H1 (cell line): Measurements from ENCODE around the gene NTNG2. TPM values are rescaled to one million over a fixed set of nuclear protein-coding genes. Genes with fewer than 3 reads are reported as not detected.

Source experiments
- CTCF ChIA-PET: fragments of 300-600 bp; sonication (Branson Sonifier 250); formaldehyde crosslinking; loops from one replicate; lab custom pipeline; 2021; ENCODE audit not compliant: partially characterized antibody; lab: Charles Lee
- POLR2A ChIA-PET: fragments of 300-600 bp; sonication (Branson Sonifier 250); formaldehyde crosslinking; loops from one replicate; lab custom pipeline; 2021; ENCODE audit warnings: inconsistent platforms; ENCODE audit not compliant: partially characterized antibody; lab: Charles Lee
- DNase-seq, 2 experiments: peaks; one replicate each; pipeline versions ENCODE4 v3.0.0 to v3.0.0-alpha.2; 2010 to 2022; ENCODE audit warnings: low spot score in 2 of 2, low read depth in 1 of 2, mixed read lengths in 1 of 2
- FAIRE-seq: peaks from 2 replicates; lab custom pipeline; 2011; peaks lifted over from hg19 to GRCh38; lab: Jason Lieb, UNC
- H2AFZ ChIP-seq: 2 replicates; pipeline ENCODE4 v1.8.1; 2012; ENCODE audit warnings: low read length, inconsistent platforms
- H2AK5ac ChIP-seq: 2 replicates; pipeline ENCODE4 v1.6.1; 2013; ENCODE audit warnings: low read depth, low read length
- H2BK120ac ChIP-seq: replicated peaks from 2 replicates; pipeline ENCODE3; 2013; ENCODE audit warnings: low read depth, low read length, inconsistent platforms
- H2BK12ac ChIP-seq: 2 replicates; pipeline ENCODE4 v1.6.1; 2013; ENCODE audit warnings: low read depth, low read length
- H2BK15ac ChIP-seq: 2 replicates; pipeline ENCODE4 v1.6.1; 2013; ENCODE audit warnings: low read length
- H2BK20ac ChIP-seq: 2 replicates; pipeline ENCODE4 v1.6.1; 2013; ENCODE audit warnings: low read length
- H2BK5ac ChIP-seq: 2 replicates; pipeline ENCODE4 v1.6.1; 2013; ENCODE audit warnings: low read depth, low read length
- H3K14ac ChIP-seq: 2 replicates; pipeline ENCODE4 v1.6.1; 2013; ENCODE audit warnings: inconsistent platforms; ENCODE audit not compliant: insufficient read length
- H3K18ac ChIP-seq: 2 replicates; pipeline ENCODE4 v1.6.1; 2013; ENCODE audit warnings: low read length; ENCODE audit errors: extremely low read depth
- H3K23ac ChIP-seq: 2 replicates; pipeline ENCODE4 v1.6.1; 2013; ENCODE audit warnings: inconsistent platforms; ENCODE audit not compliant: insufficient read length
- H3K23me2 ChIP-seq: 2 replicates; pipeline ENCODE4 v1.6.1; 2013; ENCODE audit warnings: low read depth, low read length
- H3K27ac ChIP-seq: 2 replicates; pipeline ENCODE4 v1.6.1; 2011; ENCODE audit warnings: low read depth, low read length, inconsistent platforms
- H3K27me3 ChIP-seq, 4 experiments: replicated peaks in 1 of 4; 1 replicate in 1 of 4; 2 replicates in 3 of 4; pipeline versions ENCODE4 v1.6.1 to v1.8.1; 2011 to 2013; ENCODE audit warnings: low read length in 3 of 4, mild to moderate bottlenecking in 3 of 4, inconsistent platforms in 2 of 4, mixed read lengths in 2 of 4, moderate library complexity in 1 of 4; ENCODE audit not compliant: control insufficient read depth in 3 of 4, insufficient read depth in 3 of 4; ENCODE audit errors: extremely low read depth in 1 of 4
- H3K36me3 ChIP-seq, 4 experiments: 2 replicates each; pipeline versions ENCODE4 v1.6.1 to v1.8.1; 2011 to 2013; ENCODE audit warnings: mild to moderate bottlenecking in 4 of 4, low read length in 3 of 4, moderate library complexity in 2 of 4, control low read depth in 1 of 4, inconsistent platforms in 1 of 4; ENCODE audit not compliant: insufficient read depth in 4 of 4, control insufficient read depth in 2 of 4
- H3K4ac ChIP-seq: replicated peaks from 2 replicates; pipeline ENCODE3; 2013; ENCODE audit warnings: low read length, low read depth, mixed read lengths, inconsistent platforms; ENCODE audit not compliant: insufficient read length
- H3K4me1 ChIP-seq, 4 experiments: replicated peaks in 1 of 4; 1 replicate in 1 of 4; 2 replicates in 3 of 4; pipeline versions ENCODE4 v1.6.1 to v1.8.1; 2011 to 2013; ENCODE audit warnings: low read length in 3 of 4, inconsistent platforms in 2 of 4, mixed read lengths in 1 of 4; ENCODE audit not compliant: insufficient read depth in 4 of 4, control insufficient read depth in 3 of 4
- H3K4me2 ChIP-seq, 2 experiments: 2 replicates each; pipeline versions ENCODE4 v1.6.1 to v1.8.1; 2011 to 2013; ENCODE audit warnings: low read depth in 2 of 2, low read length in 2 of 2, control low read depth in 1 of 2, inconsistent platforms in 1 of 2, mild to moderate bottlenecking in 1 of 2; ENCODE audit not compliant: insufficient read depth in 1 of 2
- H3K4me3 ChIP-seq, 4 experiments: fragments of 200-600, 300-600 bp in 1 of 4; sonication (generic), shearing (Covaris generic), sonication (Bioruptor Twin) in 1 of 4; 2 replicates each; pipeline versions ENCODE4 v1.5.1 to v1.8.1; 2011 to 2016; ENCODE audit warnings: low read length in 4 of 4, low read depth in 3 of 4, control low read depth in 2 of 4, inconsistent platforms in 2 of 4, mild to moderate bottlenecking in 2 of 4, mixed read lengths in 1 of 4, moderate library complexity in 1 of 4; ENCODE audit not compliant: insufficient read depth in 2 of 4; ENCODE audit errors: extremely low read depth in 1 of 4
- H3K56ac ChIP-seq: replicated peaks from 2 replicates; pipeline ENCODE3; 2013; ENCODE audit warnings: low read depth, mild to moderate bottlenecking, mixed read lengths, low read length, inconsistent platforms; ENCODE audit not compliant: insufficient read length
- H3K79me1 ChIP-seq: 2 replicates; pipeline ENCODE4 v1.6.1; 2013; ENCODE audit warnings: low read depth, low read length, control low read depth
- H3K79me2 ChIP-seq, 2 experiments: 2 replicates each; pipeline versions ENCODE4 v1.6.1 to v1.8.1; 2012 to 2013; ENCODE audit warnings: low read length in 2 of 2, mild to moderate bottlenecking in 2 of 2, inconsistent platforms in 1 of 2; ENCODE audit not compliant: insufficient read depth in 2 of 2, control insufficient read depth in 1 of 2
- H3K9ac ChIP-seq, 4 experiments: replicated peaks in 1 of 4; 1 replicate in 1 of 4; 2 replicates in 3 of 4; pipeline versions ENCODE4 v1.6.1 to v1.8.1; 2011 to 2013; ENCODE audit warnings: low read depth in 3 of 4, low read length in 3 of 4, control low read depth in 2 of 4, mild to moderate bottlenecking in 2 of 4, moderate library complexity in 2 of 4, inconsistent platforms in 1 of 4; ENCODE audit errors: extremely low read depth in 1 of 4
- H3K9me3 ChIP-seq, 2 experiments: 2 replicates each; pipeline versions ENCODE4 v1.6.1 to v1.8.1; 2012 to 2013; ENCODE audit warnings: mild to moderate bottlenecking in 2 of 2, moderate library complexity in 2 of 2, control low read depth in 1 of 2, inconsistent platforms in 1 of 2, low read depth in 1 of 2, low read length in 1 of 2, mixed read lengths in 1 of 2; ENCODE audit not compliant: insufficient read depth in 2 of 2
- H4K20me1 ChIP-seq, 2 experiments: replicated peaks in 1 of 2; 2 replicates each; pipeline versions ENCODE3 to v1.8.1; 2011 to 2013; ENCODE audit warnings: inconsistent platforms in 2 of 2, low read length in 2 of 2, mild to moderate bottlenecking in 1 of 2; ENCODE audit not compliant: insufficient read depth in 2 of 2, control insufficient read depth in 1 of 2
- H4K5ac ChIP-seq: 2 replicates; pipeline ENCODE4 v1.6.1; 2013; ENCODE audit warnings: low read length, low read depth, mixed read lengths, inconsistent platforms; ENCODE audit not compliant: insufficient read length
- H4K8ac ChIP-seq: 2 replicates; pipeline ENCODE4 v1.8.0; 2013; ENCODE audit warnings: mild to moderate bottlenecking, moderate library complexity, low read length, inconsistent platforms; ENCODE audit not compliant: insufficient read depth; ENCODE audit errors: extremely low read depth
- H4K91ac ChIP-seq: replicated peaks from 2 replicates; pipeline ENCODE3; 2013; ENCODE audit warnings: low read length, mixed read lengths, inconsistent platforms; ENCODE audit not compliant: insufficient read length
- ATF3 ChIP-seq: IDR thresholded peaks from 2 replicates; pipeline ENCODE4 v1.6.1; 2011; ENCODE audit warnings: low read depth, mild to moderate bottlenecking, low read length; ENCODE audit not compliant: insufficient read depth
- BRCA1 ChIP-seq: IDR thresholded peaks from 2 replicates; pipeline ENCODE4 v1.6.1; 2012; ENCODE audit warnings: low read depth, low read length, improper control_type of control experiment
- CBX5 ChIP-seq: fragments of 300-800, 300-1000 bp; sonication (generic); IDR thresholded peaks from 2 replicates; pipeline ENCODE4 v1.7.1; 2016; ENCODE audit warnings: antibody characterized with exemption, low read length, low read depth
- CEBPB ChIP-seq: IDR thresholded peaks from 2 replicates; pipeline ENCODE4 v1.6.1; 2012; ENCODE audit warnings: low read depth, low read length
- EP300 ChIP-seq, 2 experiments: IDR thresholded peaks; 1 replicate in 1 of 2; 2 replicates in 1 of 2; pipeline ENCODE4 v1.6.1; 2011 to 2012; ENCODE audit warnings: low read depth in 2 of 2, low read length in 2 of 2, mild to moderate bottlenecking in 2 of 2, borderline replicate concordance in 1 of 2, inconsistent platforms in 1 of 2, moderate library complexity in 1 of 2
- FOSL1 ChIP-seq: IDR thresholded peaks from 2 replicates; pipeline ENCODE4 v1.6.1; 2011; ENCODE audit warnings: mild to moderate bottlenecking, low read depth, low read length, moderate library complexity; ENCODE audit not compliant: insufficient read depth
- GTF2F1 ChIP-seq: IDR thresholded peaks from 2 replicates; pipeline ENCODE4 v1.6.1; 2012; ENCODE audit warnings: low read depth, low read length, improper control_type of control experiment, borderline replicate concordance
- HDAC2 ChIP-seq, 2 experiments: fragments of 300-600 bp in 1 of 2; sonication (generic) in 1 of 2; IDR thresholded peaks; 2 replicates each; pipeline ENCODE4 v1.6.1; 2011 to 2012; ENCODE audit warnings: low read depth in 2 of 2, low read length in 2 of 2, mild to moderate bottlenecking in 2 of 2, moderate library complexity in 2 of 2, borderline replicate concordance in 1 of 2, inconsistent platforms in 1 of 2
- KDM1A ChIP-seq: fragments of 200-600, 300-600 bp; sonication (generic); IDR thresholded peaks from 2 replicates; pipeline ENCODE4 v1.7.1; 2016; ENCODE audit warnings: mild to moderate bottlenecking, low read length, borderline replicate concordance
- MAFK ChIP-seq: IDR thresholded peaks from 2 replicates; pipeline ENCODE4 v1.6.1; 2012; ENCODE audit warnings: low read depth, mild to moderate bottlenecking, improper control_type of control experiment, low read length
- SUZ12 ChIP-seq: fragments of 200-600 bp; sonication (generic); IDR thresholded peaks from 2 replicates; pipeline ENCODE4 v1.6.1; 2012; ENCODE audit warnings: mild to moderate bottlenecking, inconsistent platforms, low read length, moderate library complexity, mixed read lengths
- ZNF274 ChIP-seq: IDR thresholded peaks from 2 replicates; pipeline ENCODE4 v1.7.0; 2012; ENCODE audit warnings: low read length, borderline replicate concordance; ENCODE audit errors: extremely low read depth
- WGBS, 2 experiments: shearing (Covaris generic) in 1 of 2; methylation state at CpG; one replicate each; pipeline versions ENCODE4 v1.1.6 to v1.1.7; 2013 to 2015; ENCODE audit warnings: low lambda C conversion rate in 2 of 2, mixed read lengths in 2 of 2, inconsistent platforms in 1 of 2, low coverage in 1 of 2, missing lambda C conversion rate in 1 of 2; ENCODE audit not compliant: insufficient replicate concordance in 2 of 2, insufficient coverage in 1 of 2, insufficient read length in 1 of 2; ENCODE audit errors: extremely low coverage in 1 of 2, missing lambda C conversion rate in 1 of 2; 5-methylcytosine and 5-hydroxymethylcytosine counted together
- polyA plus RNA-seq, 7 experiments: library from polyadenylated mRNA; depleted of rRNA in 3 of 7; stranded (reverse) in 5 of 7; unstranded in 2 of 7; fragments of >200 nt in 5 of 7; fragments of 200-250 nt in 2 of 7; gene quantifications; 1 replicate in 5 of 7; 2 replicates in 1 of 7; 4 replicates in 1 of 7; pipeline versions ENCODE4 v1.2.1 to v1.2.3, GENCODE V29; 2011 to 2013; ENCODE audit warnings: missing spikeins in 2 of 7, mixed read lengths in 2 of 7
- total RNA-seq: library from RNA; stranded (reverse); fragmentation: NEBNext Ultra II Directional; extraction: Animal tissue kit (Norgen Biotek cat#: 25700); gene quantifications from 2 replicates; pipeline ENCODE4 v1.2.1, GENCODE V29; 2021

Gene NTNG2
- total and polyA plus RNA-seq, 2 of the 8 experiments (the other 6 are each of a cell fraction or from before 2014, with no cell fraction given): 1.4 to 1.5 TPM

DNA sequence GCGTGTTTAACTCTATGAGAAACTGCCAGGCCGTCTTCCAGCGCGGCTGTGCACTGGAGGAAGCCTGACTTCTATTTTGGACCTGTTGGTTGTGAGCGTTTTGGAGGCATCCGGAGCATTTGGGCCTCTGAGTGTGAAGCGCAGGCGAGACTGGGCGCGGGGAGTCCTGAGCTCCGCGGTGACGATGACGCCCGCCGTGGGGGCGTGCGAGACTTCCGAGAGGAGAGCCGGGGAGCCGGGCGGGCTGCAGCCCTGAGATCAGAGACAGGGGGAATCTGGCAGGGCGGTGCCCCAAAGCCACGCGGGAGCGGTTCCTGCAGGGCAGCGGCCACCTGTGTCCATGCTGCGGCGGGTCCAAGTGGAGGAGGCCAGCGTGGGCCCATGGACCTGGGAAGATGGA is 47.4 kb downstream of the NTNG2 start:
- H4K91ac ChIP-seq: no peak overlapping the region
- ChIA-PET CTCF (interaction anchor here (0.9 to 2.9 kb wide), 5 partner anchors 26 to 450 kb away, joined by 3 to 9 read pairs (median 4); no protein-coding TSS in a partner anchor), POLR2A (no interaction called here)
- no peaks in the 10 kb centered on the region for H3K23me2 ChIP-seq
- no peaks in the 10 kb centered on the region for H3K36me3 ChIP-seq
- H3K27ac ChIP-seq: no peak overlapping the region
- H3K4me2 ChIP-seq: no peak overlapping the region
- H2BK120ac ChIP-seq: no peak overlapping the region
- H4K20me1 ChIP-seq: no peaks in the 10 kb centered on the region
- FAIRE-seq (no peak), DNase-seq (no peak)
- no peak overlapping the region for H3K14ac ChIP-seq
- no peak overlapping the region for H2BK5ac ChIP-seq
- H2AFZ ChIP-seq: no peak overlapping the region
- H2BK15ac ChIP-seq: no peak overlapping the region
- no peaks in the 10 kb centered on the region for H3K27me3 ChIP-seq
- no peak overlapping the region for H3K56ac ChIP-seq
- no peak overlapping the region for H4K5ac ChIP-seq
- no peak overlapping the region for H3K23ac ChIP-seq
- no peaks in the 10 kb centered on the region for H3K79me2 ChIP-seq
- H3K4ac ChIP-seq: no peak overlapping the region
- no peak overlapping the region for H3K18ac ChIP-seq
- no peak overlapping the region for H2BK20ac ChIP-seq
- H3K4me1 ChIP-seq: peaks cover 0 to 5% (median 2%) of the 10 kb centered on the region in 4 experiments; a peak in 6 of 7 replicates
- H3K9ac ChIP-seq: no peak overlapping the region
- no peak overlapping the region for H2AK5ac ChIP-seq
- 95% methylated on average over 27 of the region's 30 CpGs; no CpG with 5 or more reads in 1 of the 2 experiments for WGBS, 2 experiments
- H2BK12ac ChIP-seq: no peak overlapping the region
- no peaks in the 10 kb centered on the region for H3K9me3 ChIP-seq
- H3K4me3 ChIP-seq: no peak overlapping the region
- H3K79me1 ChIP-seq: no peaks in the 10 kb centered on the region
- H4K8ac ChIP-seq: no peak overlapping the region
- TF ChIP-seq MAFK (no peak), CEBPB (no peak), HDAC2 (IDR thresholded peaks at IDR 0.05; ENCODE audit: borderline replicate concordance in 1 of 2, low read depth in 2 of 2, low read length in 2 of 2) (no peak), ATF3 (no peak), CBX5 (no peak), SUZ12 (no peak), EP300 (IDR thresholded peaks at IDR 0.05; ENCODE audit: borderline replicate concordance in 1 of 2, low read depth in 2 of 2, low read length in 2 of 2) (no peak), BRCA1 (no peak), FOSL1 (no peak), ZNF274 (no peak), GTF2F1 (no peak), KDM1A (no peak)
